ENCODE results near the gene UBFD1.

DNA sequence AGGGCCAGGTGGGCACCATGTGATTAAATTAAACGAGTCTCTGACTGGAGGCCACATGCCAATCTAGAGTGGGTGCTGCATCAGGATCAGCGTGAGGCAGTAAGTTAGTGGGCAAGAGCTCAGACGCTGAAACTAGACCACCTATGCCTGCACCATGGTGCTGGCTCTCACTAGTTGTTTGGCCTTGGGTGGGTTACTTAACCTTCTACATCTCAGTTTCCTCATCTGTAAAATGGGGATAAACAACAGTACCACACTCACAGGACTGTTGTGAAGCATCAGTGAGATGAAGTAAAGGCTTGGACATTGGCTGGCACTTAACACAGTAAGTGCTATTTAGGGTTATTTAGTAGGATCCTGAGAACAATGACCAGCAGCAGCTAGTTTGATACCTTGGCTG, 32.7 kb downstream of the UBFD1 start:
- TF ChIP-seq, protein P1, sequence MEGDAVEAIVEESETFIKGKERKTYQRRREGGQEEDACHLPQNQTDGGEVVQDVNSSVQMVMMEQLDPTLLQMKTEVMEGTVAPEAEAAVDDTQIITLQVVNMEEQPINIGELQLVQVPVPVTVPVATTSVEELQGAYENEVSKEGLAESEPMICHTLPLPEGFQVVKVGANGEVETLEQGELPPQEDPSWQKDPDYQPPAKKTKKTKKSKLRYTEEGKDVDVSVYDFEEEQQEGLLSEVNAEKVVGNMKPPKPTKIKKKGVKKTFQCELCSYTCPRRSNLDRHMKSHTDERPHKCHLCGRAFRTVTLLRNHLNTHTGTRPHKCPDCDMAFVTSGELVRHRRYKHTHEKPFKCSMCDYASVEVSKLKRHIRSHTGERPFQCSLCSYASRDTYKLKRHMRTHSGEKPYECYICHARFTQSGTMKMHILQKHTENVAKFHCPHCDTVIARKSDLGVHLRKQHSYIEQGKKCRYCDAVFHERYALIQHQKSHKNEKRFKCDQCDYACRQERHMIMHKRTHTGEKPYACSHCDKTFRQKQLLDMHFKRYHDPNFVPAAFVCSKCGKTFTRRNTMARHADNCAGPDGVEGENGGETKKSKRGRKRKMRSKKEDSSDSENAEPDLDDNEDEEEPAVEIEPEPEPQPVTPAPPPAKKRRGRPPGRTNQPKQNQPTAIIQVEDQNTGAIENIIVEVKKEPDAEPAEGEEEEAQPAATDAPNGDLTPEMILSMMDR (IDR thresholded peaks at IDR 0.05), result no peak
- no peak for TF ChIP-seq POLR2A (IDR thresholded peaks at IDR 0.05)
